ENCODE results near the gene CD79B. TPM values are rescaled to one million over a fixed set of nuclear protein-coding genes. Genes with fewer than 3 reads are reported as not detected.

The CD79B gene
- total and polyA plus RNA-seq, 2 of the 13 experiments (the other 11 are each of a cell fraction or from before 2014, with no cell fraction given): not detected

GRCh38 chr17:63945784-63946439, 13.8 kb upstream of the CD79B start (continued):
- TF ChIP-seq, protein P1, sequence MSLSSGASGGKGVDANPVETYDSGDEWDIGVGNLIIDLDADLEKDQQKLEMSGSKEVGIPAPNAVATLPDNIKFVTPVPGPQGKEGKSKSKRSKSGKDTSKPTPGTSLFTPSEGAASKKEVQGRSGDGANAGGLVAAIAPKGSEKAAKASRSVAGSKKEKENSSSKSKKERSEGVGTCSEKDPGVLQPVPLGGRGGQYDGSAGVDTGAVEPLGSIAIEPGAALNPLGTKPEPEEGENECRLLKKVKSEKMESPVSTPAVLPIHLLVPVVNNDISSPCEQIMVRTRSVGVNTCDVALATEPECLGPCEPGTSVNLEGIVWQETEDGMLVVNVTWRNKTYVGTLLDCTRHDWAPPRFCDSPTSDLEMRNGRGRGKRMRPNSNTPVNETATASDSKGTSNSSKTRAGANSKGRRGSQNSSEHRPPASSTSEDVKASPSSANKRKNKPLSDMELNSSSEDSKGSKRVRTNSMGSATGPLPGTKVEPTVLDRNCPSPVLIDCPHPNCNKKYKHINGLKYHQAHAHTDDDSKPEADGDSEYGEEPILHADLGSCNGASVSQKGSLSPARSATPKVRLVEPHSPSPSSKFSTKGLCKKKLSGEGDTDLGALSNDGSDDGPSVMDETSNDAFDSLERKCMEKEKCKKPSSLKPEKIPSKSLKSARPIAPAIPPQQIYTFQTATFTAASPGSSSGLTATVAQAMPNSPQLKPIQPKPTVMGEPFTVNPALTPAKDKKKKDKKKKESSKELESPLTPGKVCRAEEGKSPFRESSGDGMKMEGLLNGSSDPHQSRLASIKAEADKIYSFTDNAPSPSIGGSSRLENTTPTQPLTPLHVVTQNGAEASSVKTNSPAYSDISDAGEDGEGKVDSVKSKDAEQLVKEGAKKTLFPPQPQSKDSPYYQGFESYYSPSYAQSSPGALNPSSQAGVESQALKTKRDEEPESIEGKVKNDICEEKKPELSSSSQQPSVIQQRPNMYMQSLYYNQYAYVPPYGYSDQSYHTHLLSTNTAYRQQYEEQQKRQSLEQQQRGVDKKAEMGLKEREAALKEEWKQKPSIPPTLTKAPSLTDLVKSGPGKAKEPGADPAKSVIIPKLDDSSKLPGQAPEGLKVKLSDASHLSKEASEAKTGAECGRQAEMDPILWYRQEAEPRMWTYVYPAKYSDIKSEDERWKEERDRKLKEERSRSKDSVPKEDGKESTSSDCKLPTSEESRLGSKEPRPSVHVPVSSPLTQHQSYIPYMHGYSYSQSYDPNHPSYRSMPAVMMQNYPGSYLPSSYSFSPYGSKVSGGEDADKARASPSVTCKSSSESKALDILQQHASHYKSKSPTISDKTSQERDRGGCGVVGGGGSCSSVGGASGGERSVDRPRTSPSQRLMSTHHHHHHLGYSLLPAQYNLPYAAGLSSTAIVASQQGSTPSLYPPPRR (CRISPR knock-in tag; IDR thresholded peaks at IDR 0.05; ENCODE audit: borderline replicate concordance): no peak
- no peak for TF ChIP-seq ZNF644 (CRISPR knock-in tag; IDR thresholded peaks at IDR 0.05; ENCODE audit: low read depth)
- TF ChIP-seq HOXA3 (CRISPR knock-in tag; IDR thresholded peaks at IDR 0.05): no peak
- TF ChIP-seq PHB2 (IDR thresholded peaks at IDR 0.05; ENCODE audit: partially characterized antibody): no peak
- no peak for TF ChIP-seq HNF1A (IDR thresholded peaks at IDR 0.05; ENCODE audit: low read depth)
- no peak for TF ChIP-seq HNF1A (CRISPR knock-in tag; IDR thresholded peaks at IDR 0.05; ENCODE audit: borderline replicate concordance)
- no peak for TF ChIP-seq TMF1 (CRISPR knock-in tag; IDR thresholded peaks at IDR 0.05; ENCODE audit: low read depth)
- 0 out of 2 replicates have a peak, but pooled peaks have one; percentile 43 for TF ChIP-seq AHR (CRISPR knock-in tag; IDR thresholded peaks at IDR 0.05)
- TF ChIP-seq KAT2B (IDR thresholded peaks at IDR 0.05; ENCODE audit: borderline replicate concordance, low read depth, low read length): no peak
- no peak for TF ChIP-seq PREB (CRISPR knock-in tag; IDR thresholded peaks at IDR 0.05)
- no peak for TF ChIP-seq SOX6 (IDR thresholded peaks at IDR 0.05)
- TF ChIP-seq SOX6 (CRISPR knock-in tag; IDR thresholded peaks at IDR 0.05): no peak
- TF ChIP-seq ZNF256 (CRISPR knock-in tag; conservative IDR thresholded peaks at IDR 0.05): no peak
- no peak for TF ChIP-seq ZNF101 (CRISPR knock-in tag; IDR thresholded peaks at IDR 0.05; ENCODE audit: borderline replicate concordance, low read depth)
- TF ChIP-seq SP2 (CRISPR knock-in tag; IDR thresholded peaks at IDR 0.05): 0 out of 2 replicates have a peak, but pooled peaks have one; percentile 25
- peak; percentile 11; the same call in 1 of the 2 replicates for TF ChIP-seq SAP130 (CRISPR knock-in tag; IDR thresholded peaks at IDR 0.05; ENCODE audit: low read depth)
- TF ChIP-seq HCFC1 (IDR thresholded peaks at IDR 0.05; ENCODE audit: low read depth, low read length): no peak
- no peak for TF ChIP-seq ZKSCAN1 (IDR thresholded peaks at IDR 0.05; ENCODE audit: low read length)
- no peak for TF ChIP-seq ZNF597 (CRISPR knock-in tag; IDR thresholded peaks at IDR 0.05)
- peak; percentile 39; the same call in 1 of the 2 replicates for TF ChIP-seq RAD51 (IDR thresholded peaks at IDR 0.05; ENCODE audit: borderline replicate concordance)
- TF ChIP-seq HNRNPL (IDR thresholded peaks at IDR 0.05; ENCODE audit: low read depth, low read length): 0 out of 2 replicates have a peak, but pooled peaks have one; percentile 21
